Activated T-cell treated with anti-CD3 and anti-CD28 coated beads, Interleukin-2, amount 50 U/mL, for 72 hours (primary cell): ENCODE measurements around the gene CROCC2. TPM values are rescaled to one million over a fixed set of nuclear protein-coding genes. Genes with fewer than 3 reads are reported as not detected.
A peak's percentile ranks its signal among the peaks of the same experiment; 100 is the strongest.

Experiments
- ATAC-seq, 2 donors: fragments of 150-1000 bp; cut with Tn5 transposase; replicated peaks in 1 of 2; 2 replicates each; pipeline ENCODE4 v1.10.0; 2021; ENCODE audit warnings: moderate library complexity in 2 of 2, mild to moderate bottlenecking in 1 of 2
- DNase-seq, 2 donors: peaks; one replicate each; pipeline ENCODE4 v3.0.0; 2021 to 2022; ENCODE audit warnings: mixed read lengths in 1 of 2
- H3K27ac Mint-ChIP-seq: one replicate; pipeline ENCODE4 v1.8.0; 2022; ENCODE audit warnings: mild to moderate bottlenecking, moderate library complexity, mixed read lengths
- H3K27me3 Mint-ChIP-seq: one replicate; pipeline ENCODE4 v1.8.0; 2022; ENCODE audit warnings: low read depth, mixed read lengths
- H3K36me3 Mint-ChIP-seq, 2 donors: one replicate each; pipeline ENCODE4 v1.8.0; 2022; ENCODE audit warnings: mixed read lengths in 2 of 2, mild to moderate bottlenecking in 1 of 2; ENCODE audit not compliant: insufficient read depth in 2 of 2
- H3K4me1 Mint-ChIP-seq: one replicate; pipeline ENCODE4 v1.8.0; 2022; ENCODE audit warnings: low read depth, mixed read lengths
- H3K4me3 Mint-ChIP-seq, 2 donors: one replicate each; pipeline ENCODE4 v1.8.0; 2022; ENCODE audit warnings: mild to moderate bottlenecking in 2 of 2, mixed read lengths in 2 of 2, moderate library complexity in 2 of 2
- H3K9me3 Mint-ChIP-seq, 2 donors: one replicate each; pipeline ENCODE4 v1.8.0; 2022; ENCODE audit warnings: mixed read lengths in 2 of 2
- total RNA-seq, 2 donors: library from RNA; stranded (reverse); gene quantifications; one replicate each; pipeline ENCODE4 v1.2.3, GENCODE V29; 2022

Gene CROCC2
- total RNA-seq, 2 donors from 2014 or later = not detected

GRCh38 chr2:240996161-240996833 is 90.2 kb downstream of the CROCC2 start:
- H3K4me1 Mint-ChIP-seq = peaks cover 6% of the 10 kb centered on the region
- H3K4me3 Mint-ChIP-seq = no peak overlapping the region
- H3K27me3 Mint-ChIP-seq = peaks cover 21% of the 10 kb centered on the region
- ATAC-seq = no peak
- H3K27ac Mint-ChIP-seq = no peak overlapping the region
- H3K9me3 Mint-ChIP-seq = no peaks in the 10 kb centered on the region
- no peaks in the 10 kb centered on the region for H3K36me3 Mint-ChIP-seq
- DNase-seq = no peak

DNA sequence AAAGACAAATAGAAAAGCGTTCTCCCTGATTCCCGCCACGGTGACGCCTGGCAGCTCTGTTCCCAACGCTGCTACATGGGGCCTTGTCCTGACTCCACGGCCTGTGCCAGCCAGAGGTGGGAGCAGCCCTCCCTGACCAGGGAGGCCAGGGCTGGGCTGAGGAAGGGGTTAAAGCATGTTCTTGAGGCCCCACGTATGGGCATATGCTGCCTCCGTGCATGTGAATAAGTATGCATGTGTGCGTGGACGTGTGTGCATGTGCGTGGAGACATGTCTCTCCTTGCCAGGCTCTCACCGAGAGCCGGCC is 90.7 kb downstream of the CROCC2 start:
- peaks cover 6% of the 10 kb centered on the region for H3K4me1 Mint-ChIP-seq
- H3K36me3 Mint-ChIP-seq = no peaks in the 10 kb centered on the region
- H3K9me3 Mint-ChIP-seq = no peaks in the 10 kb centered on the region
- no peak overlapping the region for H3K4me3 Mint-ChIP-seq
- no peak for DNase-seq
- H3K27me3 Mint-ChIP-seq = peaks cover 21% of the 10 kb centered on the region
- no peak for ATAC-seq
- no peak overlapping the region for H3K27ac Mint-ChIP-seq

GRCh38 chr2:240997141-240997855 is 91.2 kb downstream of the CROCC2 start:
- Mint-ChIP-seq H3K27me3 (peaks cover 21% of the 10 kb centered on the region), H3K36me3 (peaks cover 0 to under 1% of the 10 kb centered on the region in 2 donors), H3K4me1 (peaks cover 6% of the 10 kb centered on the region), H3K27ac (no peak overlapping the region), H3K9me3 (no peaks in the 10 kb centered on the region), H3K4me3 (peak overlapping the region; percentile 34 to 62)
- DNase-seq = no peak
- ATAC-seq = no peak

DNA sequence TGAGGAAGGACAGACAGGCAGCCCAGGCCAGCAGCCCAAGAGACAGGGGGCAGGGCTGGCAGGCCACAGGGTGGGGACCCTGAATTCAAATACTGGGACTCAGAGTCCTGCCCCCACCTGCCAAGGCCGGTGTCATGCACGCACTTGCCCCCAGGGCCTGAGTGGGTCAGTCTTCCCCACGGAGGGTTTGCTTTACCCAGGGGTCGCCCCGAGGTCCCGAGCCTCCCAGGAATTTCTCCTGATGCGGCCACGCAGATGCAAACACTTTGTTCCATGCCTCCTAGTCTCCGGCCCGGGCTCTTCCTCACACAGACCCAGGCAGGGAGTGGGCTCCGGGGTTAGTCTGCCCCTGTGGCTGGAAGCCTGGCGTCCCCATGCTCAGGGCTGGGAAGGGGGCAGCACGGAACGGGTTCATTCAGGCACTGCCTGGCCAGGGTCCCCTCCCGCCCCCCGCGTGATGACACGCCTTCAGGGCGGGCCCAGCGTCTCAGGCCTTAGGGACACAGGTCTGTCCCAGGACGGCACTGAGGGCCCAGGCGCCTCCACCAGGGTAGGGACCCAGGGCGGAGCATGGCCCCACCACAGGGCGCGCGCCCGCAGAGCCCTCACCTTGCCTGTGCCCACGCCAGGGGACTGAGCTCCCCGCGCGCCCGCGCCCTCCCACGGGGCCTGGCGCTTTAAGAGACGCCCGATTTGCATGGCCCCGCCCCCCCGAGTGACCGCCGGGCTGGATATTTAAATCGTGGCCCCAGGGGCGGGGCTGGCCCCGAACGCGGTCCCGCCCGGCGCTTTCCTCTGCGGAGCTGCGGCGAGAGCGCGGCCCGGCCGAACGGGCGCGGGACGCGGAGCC is 91.9 kb downstream of the CROCC2 start, which contains the start of gene SNED1:
Gene SNED1 (plus strand): TSS at position 763 of the 850 bp plus-strand sequence. CDS start 220 bp downstream, outside the sequence.
- H3K4me3 Mint-ChIP-seq = peak within 1 kb of the TSS; percentile 60 to 62
- H3K27ac Mint-ChIP-seq = no peak within 1 kb of the TSS
- ATAC-seq = peak; percentile 80 to 82
- H3K9me3 Mint-ChIP-seq = peaks cover under 1 to 1% of the 10 kb centered on the region in 2 donors
- peak; percentile 68 to 76 for DNase-seq
- H3K36me3 Mint-ChIP-seq = peaks cover 0 to 2% of the 10 kb centered on the region in 2 donors
- H3K4me1 Mint-ChIP-seq = peaks cover 6% of the 10 kb centered on the region
- H3K27me3 Mint-ChIP-seq = peaks cover 21% of the 10 kb centered on the region

- ATAC-seq (no peak), DNase-seq (no peak)
- H3K4me3 Mint-ChIP-seq = peak overlapping the region; percentile 50
Measured at GRCh38 chr2:240998706-240998994, 92.5 kb downstream of the CROCC2 start.

DNA sequence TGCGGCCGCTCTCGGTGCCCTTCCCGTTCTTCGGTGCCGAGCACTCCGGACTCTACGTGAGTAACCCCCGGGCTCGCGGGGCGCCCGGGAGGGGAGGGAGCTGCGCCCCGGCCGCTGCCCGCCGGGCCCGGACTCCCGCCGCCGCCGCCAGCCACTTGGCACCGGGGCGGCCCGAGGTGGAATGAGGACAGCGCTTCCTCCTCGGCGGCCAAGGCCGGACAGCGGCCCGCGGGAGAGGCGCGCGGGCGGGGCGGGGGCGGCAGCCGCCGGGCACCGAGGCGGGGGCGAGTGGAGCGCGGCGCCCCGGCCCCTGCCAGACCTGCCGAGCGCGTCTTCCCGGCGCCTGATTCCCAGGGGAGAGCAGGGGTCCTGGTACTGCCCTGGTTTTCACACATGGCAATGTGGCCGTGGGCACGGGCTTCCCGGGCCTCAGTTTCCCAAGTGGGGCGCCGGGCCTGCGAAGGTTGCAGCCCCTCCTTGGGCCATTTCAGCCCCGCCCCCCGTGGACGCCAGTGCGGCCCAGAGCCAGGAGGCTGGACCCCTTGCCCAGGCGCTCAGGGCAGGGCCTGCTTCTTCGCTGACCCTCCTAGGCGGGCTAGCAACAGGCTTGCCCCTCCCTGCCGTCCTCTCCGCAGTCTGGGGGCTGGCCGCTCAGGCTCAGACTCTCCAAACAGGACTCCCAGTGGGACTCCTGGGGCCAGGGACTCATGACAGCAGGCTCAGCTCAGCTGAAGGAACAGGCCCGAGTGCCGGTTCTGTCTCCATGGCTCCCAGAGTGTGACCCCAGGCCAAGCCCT is 93.1 kb downstream of the CROCC2 start:
- peaks cover 5% of the 10 kb centered on the region in 2 donors for H3K36me3 Mint-ChIP-seq
- H3K4me3 Mint-ChIP-seq = peak overlapping the region; percentile 50 to 60
- ATAC-seq (peak in 1 of 2 donors; percentile 16), DNase-seq (no peak)
- peaks cover 4 to 6% of the 10 kb centered on the region in 2 donors for H3K9me3 Mint-ChIP-seq
- peaks cover 6% of the 10 kb centered on the region for H3K4me1 Mint-ChIP-seq
- peaks cover 21% of the 10 kb centered on the region for H3K27me3 Mint-ChIP-seq
- no peak overlapping the region for H3K27ac Mint-ChIP-seq

More at GRCh38 chr2:240998706-240998994, 92.5 kb downstream of the CROCC2 start:
- Mint-ChIP-seq H3K27ac (no peak overlapping the region), H3K36me3 (peaks cover 2% of the 10 kb centered on the region in 2 donors), H3K4me1 (peaks cover 6% of the 10 kb centered on the region), H3K27me3 (peaks cover 21% of the 10 kb centered on the region), H3K9me3 (peaks cover 2 to 3% of the 10 kb centered on the region in 2 donors)

DNA sequence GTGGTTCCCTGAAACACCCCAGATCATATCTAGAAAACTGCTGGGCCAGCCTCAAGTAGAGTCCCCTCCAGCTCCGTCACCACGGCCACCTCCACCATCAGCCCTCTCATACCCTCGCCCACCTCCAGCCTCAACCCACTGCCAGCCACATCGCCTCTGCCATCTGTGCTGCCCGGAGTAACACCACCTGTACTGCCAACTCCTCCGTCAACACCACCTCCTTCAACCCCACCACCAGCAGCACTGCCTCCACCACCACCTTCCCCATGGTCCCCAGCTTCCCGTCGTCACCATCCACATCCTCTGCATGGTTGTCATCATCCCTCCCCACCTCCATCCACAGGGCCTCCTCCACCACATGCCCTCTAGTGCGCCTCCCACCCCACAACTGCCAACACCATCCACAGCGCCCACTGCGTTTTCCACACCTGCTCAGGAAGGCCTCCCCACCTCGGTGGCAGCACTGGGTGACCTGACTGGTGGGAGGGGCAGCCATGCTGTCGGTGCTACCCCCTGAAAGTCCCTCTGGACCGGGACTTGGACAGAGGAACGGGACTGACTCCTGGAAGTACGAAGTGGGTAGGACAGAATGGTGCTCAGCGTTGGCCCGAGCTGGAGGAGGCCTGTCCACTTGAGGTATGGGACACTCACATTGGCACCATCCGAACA is 93.9 kb downstream of the CROCC2 start:
- H3K9me3 Mint-ChIP-seq = peaks cover 4 to 6% of the 10 kb centered on the region in 2 donors
- H3K36me3 Mint-ChIP-seq = peaks cover 5 to 6% of the 10 kb centered on the region in 2 donors
- H3K4me1 Mint-ChIP-seq = peaks cover 6% of the 10 kb centered on the region
- ATAC-seq (no peak), DNase-seq (no peak)
- H3K27me3 Mint-ChIP-seq = peaks cover 21% of the 10 kb centered on the region
- H3K4me3 Mint-ChIP-seq = peak overlapping the region; percentile 14 to 60
- no peak overlapping the region for H3K27ac Mint-ChIP-seq

- Mint-ChIP-seq H3K9me3 (peaks cover 9 to 10% of the 10 kb centered on the region in 2 donors), H3K4me1 (peaks cover 6% of the 10 kb centered on the region), H3K27me3 (peaks cover 21% of the 10 kb centered on the region), H3K4me3 (no peak overlapping the region), H3K36me3 (peaks cover 11 to 13% of the 10 kb centered on the region in 2 donors), H3K27ac (no peak overlapping the region)
- ATAC-seq (no peak), DNase-seq (no peak)
Measured at GRCh38 chr2:241000831-241001321, 94.7 kb downstream of the CROCC2 start.

GRCh38 chr2:241001413-241002274 is 95.5 kb downstream of the CROCC2 start:
- peaks cover 21% of the 10 kb centered on the region for H3K27me3 Mint-ChIP-seq
- H3K4me1 Mint-ChIP-seq = peaks cover 6% of the 10 kb centered on the region
- H3K27ac Mint-ChIP-seq = no peak overlapping the region
- H3K36me3 Mint-ChIP-seq = peaks cover 13 to 16% of the 10 kb centered on the region in 2 donors
- ATAC-seq (no peak), DNase-seq (no peak)
- H3K4me3 Mint-ChIP-seq = no peak overlapping the region
- peaks cover 12 to 17% of the 10 kb centered on the region in 2 donors for H3K9me3 Mint-ChIP-seq

DNA sequence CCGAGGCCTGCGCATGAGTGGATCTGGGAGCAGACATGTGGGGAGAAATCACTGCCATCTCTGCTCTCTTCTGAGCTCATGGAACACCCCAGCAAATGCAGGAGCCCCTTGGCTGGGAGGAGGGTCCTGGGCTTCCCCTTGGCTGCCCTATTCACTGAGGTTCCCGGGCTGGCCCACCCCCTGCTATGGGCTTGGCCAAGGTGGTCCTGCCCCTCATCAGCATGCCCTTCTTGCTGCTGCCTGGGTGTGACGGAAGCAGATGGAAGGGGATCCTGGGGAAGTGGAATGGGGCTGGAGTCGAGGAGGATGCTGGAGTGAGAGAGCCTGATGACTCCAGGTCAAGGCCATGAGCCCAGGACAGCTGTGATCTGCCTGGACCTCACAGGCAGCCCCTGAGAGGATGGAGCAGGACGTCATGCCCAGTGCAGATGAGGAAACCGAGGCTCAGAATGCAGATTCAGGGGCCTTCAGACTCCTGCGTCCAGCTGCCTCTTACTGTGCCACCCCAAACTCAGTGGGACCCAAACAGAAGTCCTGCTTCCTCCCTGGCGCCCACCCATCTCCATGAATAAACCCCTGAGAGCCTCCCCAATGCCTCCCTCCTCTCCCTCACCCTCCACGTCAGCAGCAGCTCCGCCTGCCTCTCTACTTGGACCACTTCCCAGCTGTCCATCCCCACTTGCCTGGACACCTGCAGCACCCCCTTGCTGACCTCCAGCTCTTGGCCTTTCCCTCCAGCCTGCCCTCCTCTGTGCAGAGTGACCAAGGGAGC is 96.3 kb downstream of the CROCC2 start:
- peaks cover 6% of the 10 kb centered on the region for H3K4me1 Mint-ChIP-seq
- no peak overlapping the region for H3K4me3 Mint-ChIP-seq
- H3K36me3 Mint-ChIP-seq = peaks cover 13 to 16% of the 10 kb centered on the region in 2 donors
- DNase-seq = no peak
- no peak for ATAC-seq
- H3K9me3 Mint-ChIP-seq = peaks cover 12 to 17% of the 10 kb centered on the region in 2 donors
- H3K27me3 Mint-ChIP-seq = peaks cover 13% of the 10 kb centered on the region
- H3K27ac Mint-ChIP-seq = no peak overlapping the region

DNA sequence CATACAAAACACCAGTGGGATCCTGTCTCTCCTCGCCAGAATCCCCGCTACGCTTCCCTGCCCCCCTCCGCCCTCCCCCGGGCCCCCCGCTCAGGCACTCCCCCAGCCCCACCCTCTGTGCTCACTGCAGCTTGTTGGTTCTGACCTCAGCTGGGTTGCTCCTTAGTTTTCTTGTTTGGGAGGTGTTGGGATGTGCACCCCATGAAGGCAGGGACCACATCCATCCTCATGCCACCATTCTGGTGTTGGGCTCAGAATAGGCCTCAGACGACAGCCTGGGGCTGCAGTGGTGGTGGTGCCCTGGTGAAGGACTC is 96.9 kb downstream of the CROCC2 start:
- ATAC-seq = no peak
- H3K36me3 Mint-ChIP-seq = peaks cover 13 to 16% of the 10 kb centered on the region in 2 donors
- peaks cover 10% of the 10 kb centered on the region for H3K27me3 Mint-ChIP-seq
- H3K27ac Mint-ChIP-seq = no peak overlapping the region
- H3K4me1 Mint-ChIP-seq = peaks cover 6% of the 10 kb centered on the region
- peaks cover 12 to 17% of the 10 kb centered on the region in 2 donors for H3K9me3 Mint-ChIP-seq
- no peak for DNase-seq
- no peak overlapping the region for H3K4me3 Mint-ChIP-seq
